WERI-Rb-1 (cell line): ENCODE data around the gene THBS4.

ENCODE experiments used
- DNase-seq: peaks from one replicate; pipeline ENCODE4 v3.0.0-alpha.2; 2020
- H3K27ac ChIP-seq: fragments of 250-450 bp; sonication (Bioruptor Pico); 2 replicates; pipeline ENCODE4 v1.5.1; 2020; ENCODE audit warnings: mild to moderate bottlenecking, moderate library complexity
- H3K27me3 ChIP-seq: fragments of 250-450 bp; sonication (Bioruptor Pico); 2 replicates; pipeline ENCODE4 v1.5.1; 2021; ENCODE audit warnings: mild to moderate bottlenecking, low read depth, moderate library complexity; ENCODE audit not compliant: insufficient read depth, severe bottlenecking
- H3K36me3 ChIP-seq: fragments of 250-450 bp; sonication (Bioruptor Pico); 2 replicates; pipeline ENCODE4 v1.5.1; 2020; ENCODE audit warnings: mild to moderate bottlenecking, moderate library complexity
- H3K4me3 ChIP-seq: 2 replicates; pipeline ENCODE4 v1.5.1; 2011; ENCODE audit warnings: low read depth, mild to moderate bottlenecking, control low read depth, low read length
- H3K9me3 ChIP-seq: fragments of 250-450 bp; sonication (Bioruptor Pico); 2 replicates; pipeline ENCODE4 v1.5.1; 2021; ENCODE audit warnings: mild to moderate bottlenecking, moderate library complexity; ENCODE audit not compliant: severe bottlenecking
- TF ChIP-seq, protein P1 (sequence below): IDR thresholded peaks from 2 replicates; pipeline ENCODE4 v1.5.1; 2011; ENCODE audit warnings: low read depth, mild to moderate bottlenecking, control low read depth, inconsistent platforms, low read length

THBS4 gene

DNA sequence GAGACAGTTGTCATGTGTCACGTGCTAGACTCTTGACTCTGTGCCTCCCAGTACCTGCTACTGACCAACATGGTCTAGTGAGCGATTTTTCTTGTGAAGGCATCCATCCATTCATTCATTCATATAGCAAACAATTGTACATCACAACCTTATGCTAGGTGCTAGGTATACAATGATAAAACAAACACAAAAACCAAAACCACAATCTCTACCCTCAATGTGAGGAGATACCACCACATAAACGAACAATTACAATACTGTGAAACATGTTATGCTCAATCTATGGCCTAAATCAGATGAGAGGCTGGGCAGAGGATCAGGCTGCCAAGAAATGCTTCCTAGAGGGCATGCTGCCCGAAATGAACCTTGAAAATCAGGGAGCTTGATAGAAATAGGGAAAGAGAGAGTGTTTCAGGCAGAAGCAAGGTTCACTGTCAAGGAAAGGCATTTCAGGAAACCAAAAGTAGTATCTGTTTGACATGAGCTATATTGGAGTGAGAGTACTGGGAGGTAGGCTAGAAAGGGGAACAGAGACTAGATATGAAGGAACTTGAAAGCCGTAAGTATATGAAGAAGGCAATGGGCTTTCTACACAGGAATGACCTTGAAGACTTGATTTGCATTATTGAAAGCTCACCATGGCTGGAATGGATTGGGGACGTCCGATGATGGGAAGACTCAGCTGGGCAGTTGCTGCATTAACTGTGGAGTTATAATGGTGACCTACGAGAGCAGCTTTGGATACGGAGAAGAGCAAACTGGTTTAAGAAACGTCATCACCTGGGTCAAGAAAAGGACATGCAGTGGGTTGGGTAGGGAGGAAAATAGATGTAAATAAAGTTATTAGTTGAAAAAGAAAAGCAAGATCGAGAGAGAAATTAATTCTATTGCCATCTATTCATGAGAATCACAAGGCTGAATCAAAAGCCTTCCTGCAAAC, 90.1 kb downstream of the THBS4 start:
- H3K36me3 ChIP-seq = no peaks in the 10 kb centered on the region
- no peak overlapping the region for H3K27ac ChIP-seq
- H3K27me3 ChIP-seq = no peaks in the 10 kb centered on the region
- TF ChIP-seq, protein P1, sequence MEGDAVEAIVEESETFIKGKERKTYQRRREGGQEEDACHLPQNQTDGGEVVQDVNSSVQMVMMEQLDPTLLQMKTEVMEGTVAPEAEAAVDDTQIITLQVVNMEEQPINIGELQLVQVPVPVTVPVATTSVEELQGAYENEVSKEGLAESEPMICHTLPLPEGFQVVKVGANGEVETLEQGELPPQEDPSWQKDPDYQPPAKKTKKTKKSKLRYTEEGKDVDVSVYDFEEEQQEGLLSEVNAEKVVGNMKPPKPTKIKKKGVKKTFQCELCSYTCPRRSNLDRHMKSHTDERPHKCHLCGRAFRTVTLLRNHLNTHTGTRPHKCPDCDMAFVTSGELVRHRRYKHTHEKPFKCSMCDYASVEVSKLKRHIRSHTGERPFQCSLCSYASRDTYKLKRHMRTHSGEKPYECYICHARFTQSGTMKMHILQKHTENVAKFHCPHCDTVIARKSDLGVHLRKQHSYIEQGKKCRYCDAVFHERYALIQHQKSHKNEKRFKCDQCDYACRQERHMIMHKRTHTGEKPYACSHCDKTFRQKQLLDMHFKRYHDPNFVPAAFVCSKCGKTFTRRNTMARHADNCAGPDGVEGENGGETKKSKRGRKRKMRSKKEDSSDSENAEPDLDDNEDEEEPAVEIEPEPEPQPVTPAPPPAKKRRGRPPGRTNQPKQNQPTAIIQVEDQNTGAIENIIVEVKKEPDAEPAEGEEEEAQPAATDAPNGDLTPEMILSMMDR = no peak
- no peak for DNase-seq
- H3K4me3 ChIP-seq = no peak overlapping the region
- peaks cover 2% of the 10 kb centered on the region for H3K9me3 ChIP-seq

GRCh38 chr5:80125962-80126480, 90.9 kb downstream of the THBS4 start:
- H3K9me3 ChIP-seq = peaks cover 2% of the 10 kb centered on the region
- H3K36me3 ChIP-seq = no peaks in the 10 kb centered on the region
- no peak for DNase-seq
- no peak overlapping the region for H3K27ac ChIP-seq
- no peaks in the 10 kb centered on the region for H3K27me3 ChIP-seq
- TF ChIP-seq, protein P1 = no peak
- no peak overlapping the region for H3K4me3 ChIP-seq

DNA sequence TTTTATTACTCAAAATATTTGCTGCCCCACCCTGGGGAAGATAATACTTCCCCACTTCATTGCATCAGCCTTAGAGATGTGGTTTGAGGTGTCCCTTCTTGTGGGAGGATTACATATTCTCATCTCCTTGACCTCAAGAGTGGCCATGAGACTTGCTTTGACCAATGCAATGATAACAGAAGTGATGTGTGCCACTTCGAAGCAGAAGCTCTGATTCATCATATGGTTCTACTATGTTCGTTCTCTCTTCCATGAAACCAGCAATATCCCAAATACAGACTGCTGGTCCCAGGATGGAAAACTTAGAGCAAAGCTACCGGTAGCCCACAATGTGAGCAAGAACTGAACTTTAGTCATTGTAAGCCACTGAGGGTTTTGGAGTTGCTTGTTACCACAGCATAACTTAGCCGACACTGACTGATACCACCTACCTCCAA, 92.0 kb downstream of the THBS4 start:
- no peak overlapping the region for H3K27ac ChIP-seq

GRCh38 chr5:80128141-80128540, 93.0 kb downstream of the THBS4 start:
- Histone ChIP-seq H3K36me3 (no peaks in the 10 kb centered on the region), H3K4me3 (no peak overlapping the region), H3K27me3 (no peaks in the 10 kb centered on the region), H3K27ac (no peak overlapping the region), H3K9me3 (peaks cover 2% of the 10 kb centered on the region)
- peak; percentile 13 for DNase-seq
- TF ChIP-seq, protein P1 = no peak

More for the DNA sequence above, 92.0 kb downstream of the THBS4 start:
- Histone ChIP-seq H3K36me3 (no peaks in the 10 kb centered on the region), H3K4me3 (no peak overlapping the region), H3K27me3 (no peaks in the 10 kb centered on the region), H3K9me3 (peaks cover 2% of the 10 kb centered on the region)
- no peak for DNase-seq
- TF ChIP-seq, protein P1 = no peak

GRCh38 chr5:80129146-80129545, 94.0 kb downstream of the THBS4 start:
- H3K4me3 ChIP-seq = no peak overlapping the region
- H3K27me3 ChIP-seq = no peaks in the 10 kb centered on the region
- peaks cover 2% of the 10 kb centered on the region for H3K9me3 ChIP-seq
- TF ChIP-seq, protein P1 = no peak
- H3K27ac ChIP-seq = no peak overlapping the region
- no peak for DNase-seq
- no peaks in the 10 kb centered on the region for H3K36me3 ChIP-seq
